DND-41 (cell line): Measurements from ENCODE around the gene RALGPS1.

Source experiments
- ATAC-seq: fragments of 200-7000 bp; cut with Tn5 transposase; 3 replicates; pipeline ENCODE4 v1.9.1; 2021; ENCODE audit warnings: low read depth; ENCODE audit not compliant: insufficient read depth
- DNase-seq: peaks from one replicate; pipeline ENCODE4 v3.0.0-alpha.2; 2020
- H2AFZ ChIP-seq: 2 replicates; pipeline ENCODE4 v1.6.0; 2012; ENCODE audit warnings: low read depth, low read length
- H3K27ac ChIP-seq: 2 replicates; pipeline ENCODE4 v1.5.1; 2012; ENCODE audit warnings: low read length, inconsistent platforms
- H3K27me3 ChIP-seq: fragments of 200-600 bp; sonication (generic); 2 replicates; pipeline ENCODE4 v1.6.0; 2012; ENCODE audit warnings: low read length, mild to moderate bottlenecking, inconsistent platforms; ENCODE audit not compliant: insufficient read depth, poor library complexity
- H3K36me3 ChIP-seq: 2 replicates; pipeline ENCODE4 v1.5.1; 2012; ENCODE audit warnings: low read length, inconsistent platforms; ENCODE audit not compliant: insufficient read depth
- H3K4me1 ChIP-seq: 2 replicates; pipeline ENCODE4 v1.5.1; 2012; ENCODE audit warnings: mild to moderate bottlenecking, low read length; ENCODE audit not compliant: insufficient read depth
- H3K4me2 ChIP-seq: 2 replicates; pipeline ENCODE4 v1.6.0; 2012; ENCODE audit warnings: mild to moderate bottlenecking, moderate library complexity, low read length, inconsistent platforms; ENCODE audit not compliant: insufficient read depth
- H3K4me3 ChIP-seq, 2 experiments: fragments of 200-600 bp in 1 of 2; shearing (Covaris generic) in 1 of 2; 2 replicates each; pipeline ENCODE4 v1.5.1; 2012 to 2016; ENCODE audit warnings: inconsistent platforms in 2 of 2, low read length in 2 of 2, mild to moderate bottlenecking in 2 of 2, low read depth in 1 of 2, moderate library complexity in 1 of 2
- H3K79me2 ChIP-seq: 2 replicates; pipeline ENCODE4 v1.6.0; 2012; ENCODE audit warnings: low read length, inconsistent platforms; ENCODE audit not compliant: insufficient read depth
- H3K9ac ChIP-seq: 2 replicates; pipeline ENCODE4 v1.6.0; 2012; ENCODE audit warnings: low read depth, mild to moderate bottlenecking, inconsistent platforms, low read length, moderate library complexity
- H3K9me3 ChIP-seq: 2 replicates; pipeline ENCODE4 v1.5.1; 2012; ENCODE audit warnings: low read length, moderate library complexity, mild to moderate bottlenecking, inconsistent platforms; ENCODE audit not compliant: insufficient read depth, severe bottlenecking
- H4K20me1 ChIP-seq: 2 replicates; pipeline ENCODE4 v1.6.0; 2012; ENCODE audit warnings: low read length; ENCODE audit not compliant: insufficient read depth
- CTCF ChIP-seq: IDR thresholded peaks from 2 replicates; pipeline ENCODE4 v1.5.1; 2012; ENCODE audit warnings: borderline replicate concordance, low read length, moderate library complexity, mild to moderate bottlenecking; ENCODE audit not compliant: poor library complexity, severe bottlenecking; ENCODE audit errors: extremely low read depth
- EZH2 ChIP-seq: IDR thresholded peaks from 3 replicates; pipeline ENCODE4 v1.6.1; 2012; ENCODE audit warnings: borderline replicate concordance, low read depth, mild to moderate bottlenecking, moderate library complexity, low read length, inconsistent platforms; ENCODE audit not compliant: severe bottlenecking

Gene RALGPS1

GRCh38 chr9:127155314-127155960 lies 240.9 kb downstream of the RALGPS1 start:
- H4K20me1 ChIP-seq: peaks cover 6% of the 10 kb centered on the region; the same call in 1 of the 2 replicates
- no peak overlapping the region for H3K4me3 ChIP-seq
- H3K4me1 ChIP-seq: no peaks in the 10 kb centered on the region
- H3K9me3 ChIP-seq: no peaks in the 10 kb centered on the region
- no peak overlapping the region for H3K4me2 ChIP-seq
- no peaks in the 10 kb centered on the region for H3K79me2 ChIP-seq
- TF ChIP-seq CTCF: no peak
- TF ChIP-seq EZH2: no peak
- H2AFZ ChIP-seq: no peak overlapping the region
- ATAC-seq (no peak), DNase-seq (no peak)
- peaks cover 22% of the 10 kb centered on the region for H3K27me3 ChIP-seq
- no peak overlapping the region for H3K9ac ChIP-seq
- no peaks in the 10 kb centered on the region for H3K36me3 ChIP-seq
- H3K27ac ChIP-seq: no peak overlapping the region

GRCh38 chr9:127158786-127159324 lies 244.3 kb downstream of the RALGPS1 start:
- Histone ChIP-seq H3K79me2 (no peaks in the 10 kb centered on the region), H4K20me1 (peaks cover 2% of the 10 kb centered on the region; the same call in 1 of the 2 replicates), H3K9ac (no peak overlapping the region), H3K4me1 (no peaks in the 10 kb centered on the region), H3K36me3 (no peaks in the 10 kb centered on the region), H2AFZ (no peak overlapping the region), H3K27me3 (peaks cover 10% of the 10 kb centered on the region), H3K27ac (no peak overlapping the region), H3K9me3 (no peaks in the 10 kb centered on the region), H3K4me3 (no peak overlapping the region), H3K4me2 (no peak overlapping the region)
- no peak for ATAC-seq
- no peak for TF ChIP-seq EZH2
- no peak for TF ChIP-seq CTCF
- no peak for DNase-seq

GRCh38 chr9:127159325-127159801 lies 244.8 kb downstream of the RALGPS1 start:
- no peaks in the 10 kb centered on the region for H3K79me2 ChIP-seq
- DNase-seq (no peak), ATAC-seq (no peak)
- no peaks in the 10 kb centered on the region for H3K36me3 ChIP-seq
- no peak overlapping the region for H3K9ac ChIP-seq
- TF ChIP-seq EZH2 (no peak), CTCF (no peak)
- H3K4me2 ChIP-seq: no peak overlapping the region
- no peaks in the 10 kb centered on the region for H4K20me1 ChIP-seq
- H3K4me3 ChIP-seq: no peak overlapping the region
- H3K27ac ChIP-seq: no peak overlapping the region
- no peaks in the 10 kb centered on the region for H3K4me1 ChIP-seq
- no peaks in the 10 kb centered on the region for H3K9me3 ChIP-seq
- H2AFZ ChIP-seq: no peak overlapping the region
- peaks cover 10% of the 10 kb centered on the region for H3K27me3 ChIP-seq
